GM23338 (cell line): Measurements from ENCODE around the gene COLEC12. TPM values are rescaled to one million over a fixed set of nuclear protein-coding genes. Genes with fewer than 3 reads are reported as not detected.

Source experiments
- ATAC-seq: fragments of 200-7000 bp; cut with Tn5 transposase; 3 replicates; pipeline ENCODE4 v1.9.1; 2020
- DNase-seq: peaks from one replicate; pipeline ENCODE4 v3.0.0-alpha.2; 2015; ENCODE audit warnings: low spot score
- H2AFZ ChIP-seq: fragments of 200-600 bp; sonication (generic); 2 replicates; pipeline ENCODE4 v1.8.0; 2016; ENCODE audit warnings: antibody characterized with exemption, mild to moderate bottlenecking, moderate library complexity
- H3F3A ChIP-seq: fragments of 200-600 bp; sonication (generic); replicated peaks from 2 replicates; pipeline ENCODE4 v1.8.0; 2017; ENCODE audit warnings: antibody characterized with exemption, mixed run types, low read depth
- H3K27ac ChIP-seq: fragments of 200-600 bp; sonication (generic); 2 replicates; pipeline ENCODE4 v1.6.1; 2016; ENCODE audit warnings: low read depth
- H3K27me3 ChIP-seq: fragments of 200-600 bp; sonication (generic); 2 replicates; pipeline ENCODE4 v1.8.0; 2016; ENCODE audit warnings: mild to moderate bottlenecking, mixed run types, moderate library complexity; ENCODE audit not compliant: insufficient read depth
- H3K36me3 ChIP-seq: fragments of 200-600 bp; sonication (generic); 2 replicates; pipeline ENCODE4 v1.8.0; 2016; ENCODE audit warnings: mild to moderate bottlenecking; ENCODE audit not compliant: insufficient read depth
- H3K4me1 ChIP-seq: fragments of 200-600 bp; sonication (generic); 2 replicates; pipeline ENCODE4 v1.8.0; 2016; ENCODE audit warnings: mild to moderate bottlenecking, moderate library complexity; ENCODE audit not compliant: insufficient read depth
- H3K4me2 ChIP-seq: fragments of 200-600 bp; sonication (generic); 2 replicates; pipeline ENCODE4 v1.7.1; 2017; ENCODE audit warnings: mixed run types
- H3K4me3 ChIP-seq: fragments of 200-600 bp; sonication (generic); 2 replicates; pipeline ENCODE4 v1.6.1; 2016; ENCODE audit warnings: mixed run types
- H3K79me2 ChIP-seq: fragments of 200-600 bp; sonication (generic); replicated peaks from 2 replicates; pipeline ENCODE4 v1.8.0; 2017; ENCODE audit warnings: mild to moderate bottlenecking; ENCODE audit not compliant: insufficient read depth
- H3K9me2 ChIP-seq: fragments of 200-600 bp; sonication (generic); 2 replicates; pipeline ENCODE4 v1.8.0; 2017; ENCODE audit not compliant: insufficient read depth
- H4K20me1 ChIP-seq: fragments of 200-600 bp; sonication (generic); replicated peaks from 2 replicates; pipeline ENCODE4 v1.8.0; 2017; ENCODE audit warnings: mild to moderate bottlenecking; ENCODE audit not compliant: insufficient read depth
- H3K27ac Mint-ChIP-seq: 2 replicates; pipeline ENCODE4 v1.8.0; 2020; ENCODE audit warnings: inconsistent platforms, mild to moderate bottlenecking, moderate library complexity, mixed read lengths
- H3K27me3 Mint-ChIP-seq: 3 replicates; pipeline ENCODE4 v1.8.0; 2022; ENCODE audit warnings: low read depth, mild to moderate bottlenecking, moderate library complexity, mixed read lengths, inconsistent platforms; ENCODE audit not compliant: insufficient read depth, poor library complexity
- H3K36me3 Mint-ChIP-seq: 3 replicates; pipeline ENCODE4 v1.8.0; 2021; ENCODE audit warnings: low read depth, mild to moderate bottlenecking, inconsistent platforms, moderate library complexity, mixed read lengths
- H3K4me1 Mint-ChIP-seq: 3 replicates; pipeline ENCODE4 v1.8.0; 2020; ENCODE audit warnings: mild to moderate bottlenecking, inconsistent platforms, mixed read lengths
- H3K4me3 Mint-ChIP-seq: 3 replicates; pipeline ENCODE4 v1.8.0; 2021; ENCODE audit warnings: moderate library complexity, mild to moderate bottlenecking, inconsistent platforms, mixed read lengths
- H3K9me3 Mint-ChIP-seq: 3 replicates; pipeline ENCODE4 v1.8.0; 2020; ENCODE audit warnings: moderate library complexity, mild to moderate bottlenecking, inconsistent platforms, mixed read lengths
- CREB1 ChIP-seq: fragments of 250-450 bp; sonication (Bioruptor Pico); IDR thresholded peaks from 2 replicates; pipeline ENCODE4 v1.5.0; 2020; ENCODE audit warnings: low read depth, mild to moderate bottlenecking, moderate library complexity
- CTCF ChIP-seq, 2 experiments: fragments of 200-600 bp in 1 of 2; sonication (generic) in 1 of 2; conservative IDR thresholded peaks; 2 replicates each; pipeline versions ENCODE4 v1.5.1 to v1.6.1; 2016 to 2017; ENCODE audit warnings: antibody characterized with exemption in 2 of 2, low read depth in 2 of 2, mild to moderate bottlenecking in 2 of 2, moderate library complexity in 1 of 2
- EZH2 ChIP-seq: fragments of 200-600 bp; sonication (generic); IDR thresholded peaks from one replicate; pipeline ENCODE4 v1.8.0; 2017; ENCODE audit warnings: antibody characterized with exemption, mild to moderate bottlenecking, low read depth; ENCODE audit not compliant: unreplicated experiment
- EZH2phosphoT487 ChIP-seq: fragments of 200-600 bp; sonication (generic); IDR thresholded peaks from one replicate; pipeline ENCODE4 v1.8.1; 2018; ENCODE audit warnings: antibody characterized with exemption; ENCODE audit not compliant: unreplicated experiment
- JUNB ChIP-seq: IDR thresholded peaks from one replicate; pipeline ENCODE4 v1.6.1; 2016; ENCODE audit warnings: antibody characterized with exemption; ENCODE audit not compliant: unreplicated experiment
- NANOG ChIP-seq: IDR thresholded peaks from 2 replicates; pipeline ENCODE4 v1.6.1; 2016; ENCODE audit warnings: antibody characterized with exemption, borderline replicate concordance
- STAT1 ChIP-seq: IDR thresholded peaks from one replicate; pipeline ENCODE4 v1.6.1; 2016; ENCODE audit warnings: antibody characterized with exemption; ENCODE audit not compliant: unreplicated experiment
- ZNF114 ChIP-seq: fragments of 250-450 bp; sonication (Bioruptor Pico); IDR thresholded peaks from 2 replicates; pipeline ENCODE4 v1.5.0; 2020; ENCODE audit warnings: mild to moderate bottlenecking, moderate library complexity
- ZNF462 ChIP-seq: fragments of 250-450 bp; sonication (Bioruptor Pico); IDR thresholded peaks from 2 replicates; pipeline ENCODE4 v1.5.0; 2020; ENCODE audit warnings: mild to moderate bottlenecking, moderate library complexity
- polyA plus RNA-seq: library from polyadenylated mRNA; unstranded; fragments of >200 nt; fragmentation: Nextera tagmentation; extraction: Ambion mirVana; gene quantifications from 2 replicates; pipeline ENCODE4 v1.2.1, GENCODE V29; 2016
- total RNA-seq: library from RNA; depleted of rRNA; stranded (reverse); fragments of >200 nt; shearing (Covaris generic); gene quantifications from 2 replicates; pipeline ENCODE4 v1.2.3, GENCODE V29; 2014
- TF ChIP-seq, protein P1 (sequence below): IDR thresholded peaks from 2 replicates; pipeline ENCODE4 v1.6.1; 2016; ENCODE audit warnings: antibody characterized with exemption
- TF ChIP-seq, protein P2 (sequence below): IDR thresholded peaks from one replicate; pipeline ENCODE4 v1.6.1; 2018; ENCODE audit warnings: antibody characterized with exemption; ENCODE audit not compliant: unreplicated experiment

Gene COLEC12
- total and polyA plus RNA-seq, 2 experiments from 2014 or later, result 1.1 to 3.2 TPM

DNA sequence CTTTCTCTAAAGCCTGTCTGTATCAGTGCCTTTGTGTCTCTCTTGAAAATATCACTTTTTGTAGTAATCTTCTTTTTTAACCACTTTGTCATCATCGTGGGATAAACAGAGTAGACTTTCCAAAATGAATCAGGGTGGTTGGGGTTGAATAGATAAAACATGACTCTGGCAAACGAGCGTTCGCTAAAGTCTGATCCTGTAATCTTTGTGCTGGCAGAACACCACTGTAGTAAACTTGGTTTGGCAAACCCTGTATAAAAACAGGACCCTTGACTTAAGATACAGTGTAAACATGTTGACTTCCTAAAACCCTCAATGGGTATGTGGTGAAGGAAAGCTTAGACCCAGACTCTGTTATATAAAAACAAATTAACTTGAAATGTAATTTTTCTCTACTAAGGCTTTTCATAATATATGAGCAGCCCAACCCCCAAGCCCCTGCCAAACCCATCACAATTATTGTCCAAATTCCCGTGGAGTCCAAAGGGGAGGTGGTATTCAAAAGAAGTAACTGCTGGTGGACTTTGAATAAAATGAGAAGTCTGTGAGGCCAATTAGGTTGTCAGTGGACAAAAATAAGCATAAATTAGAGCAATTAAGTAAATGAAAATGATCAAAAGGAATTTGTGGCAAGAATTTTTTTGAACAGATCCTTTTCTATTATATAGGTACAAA lies 52.2 kb downstream of the COLEC12 start (continued):
- no peak for TF ChIP-seq ZNF462 (CRISPR knock-in tag)
- TF ChIP-seq, protein P1, sequence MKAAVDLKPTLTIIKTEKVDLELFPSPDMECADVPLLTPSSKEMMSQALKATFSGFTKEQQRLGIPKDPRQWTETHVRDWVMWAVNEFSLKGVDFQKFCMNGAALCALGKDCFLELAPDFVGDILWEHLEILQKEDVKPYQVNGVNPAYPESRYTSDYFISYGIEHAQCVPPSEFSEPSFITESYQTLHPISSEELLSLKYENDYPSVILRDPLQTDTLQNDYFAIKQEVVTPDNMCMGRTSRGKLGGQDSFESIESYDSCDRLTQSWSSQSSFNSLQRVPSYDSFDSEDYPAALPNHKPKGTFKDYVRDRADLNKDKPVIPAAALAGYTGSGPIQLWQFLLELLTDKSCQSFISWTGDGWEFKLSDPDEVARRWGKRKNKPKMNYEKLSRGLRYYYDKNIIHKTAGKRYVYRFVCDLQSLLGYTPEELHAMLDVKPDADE, result no peak
- no peak for TF ChIP-seq EZH2
- no peak for TF ChIP-seq JUNB
- TF ChIP-seq ZNF114 (CRISPR knock-in tag), result no peak
- no peak for TF ChIP-seq NANOG

DNA sequence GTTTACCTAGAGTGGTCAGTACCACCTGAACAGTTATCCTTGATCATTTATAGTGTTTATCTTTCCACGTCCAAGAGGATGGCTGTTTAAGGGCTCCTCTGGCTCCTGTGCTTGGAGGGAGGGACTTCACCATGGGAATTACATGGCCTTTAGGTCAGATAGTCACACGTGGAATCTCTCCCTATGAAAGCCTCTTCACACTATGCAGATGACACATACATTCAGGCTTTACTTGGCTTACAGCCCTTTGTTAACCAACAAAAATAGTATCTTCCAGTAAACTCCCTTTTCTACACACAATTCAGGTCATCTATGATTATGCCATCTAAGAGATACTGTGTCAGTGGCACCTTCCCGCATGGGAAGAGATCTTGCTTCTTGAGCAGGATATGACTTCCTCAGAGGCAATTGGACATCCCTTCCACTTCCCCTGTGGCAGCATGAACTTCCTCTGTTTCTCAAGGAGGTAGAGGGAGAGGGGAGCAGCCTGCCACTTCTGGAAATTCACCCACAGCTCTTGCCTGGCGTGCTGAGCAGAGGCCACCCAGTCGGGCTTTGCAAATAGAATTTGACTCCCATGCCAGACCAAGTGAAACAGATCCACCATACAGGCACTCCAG lies 53.5 kb downstream of the COLEC12 start:
- no peaks in the 10 kb centered on the region for H3F3A ChIP-seq
- peaks cover 15% of the 10 kb centered on the region for H3K9me3 Mint-ChIP-seq
- H3K4me1 Mint-ChIP-seq, result no peaks in the 10 kb centered on the region
- H2AFZ ChIP-seq, result no peak overlapping the region
- H3K4me1 ChIP-seq, result no peaks in the 10 kb centered on the region
- no peaks in the 10 kb centered on the region for H3K36me3 ChIP-seq
- H3K4me3 Mint-ChIP-seq, result no peak overlapping the region
- H3K27ac ChIP-seq, result no peak overlapping the region
- H3K27ac Mint-ChIP-seq, result no peak overlapping the region
- no peaks in the 10 kb centered on the region for H3K79me2 ChIP-seq
- H3K9me2 ChIP-seq, result no peaks in the 10 kb centered on the region
- H3K27me3 Mint-ChIP-seq, result no peaks in the 10 kb centered on the region
- H3K4me3 ChIP-seq, result no peak overlapping the region
- H3K4me2 ChIP-seq, result no peak overlapping the region
- no peaks in the 10 kb centered on the region for H3K27me3 ChIP-seq
- no peak for DNase-seq
- no peaks in the 10 kb centered on the region for H4K20me1 ChIP-seq
- no peak for ATAC-seq
- H3K36me3 Mint-ChIP-seq, result peaks cover 4% of the 10 kb centered on the region; the same call in 1 of the 3 replicates
- TF ChIP-seq, protein P2, sequence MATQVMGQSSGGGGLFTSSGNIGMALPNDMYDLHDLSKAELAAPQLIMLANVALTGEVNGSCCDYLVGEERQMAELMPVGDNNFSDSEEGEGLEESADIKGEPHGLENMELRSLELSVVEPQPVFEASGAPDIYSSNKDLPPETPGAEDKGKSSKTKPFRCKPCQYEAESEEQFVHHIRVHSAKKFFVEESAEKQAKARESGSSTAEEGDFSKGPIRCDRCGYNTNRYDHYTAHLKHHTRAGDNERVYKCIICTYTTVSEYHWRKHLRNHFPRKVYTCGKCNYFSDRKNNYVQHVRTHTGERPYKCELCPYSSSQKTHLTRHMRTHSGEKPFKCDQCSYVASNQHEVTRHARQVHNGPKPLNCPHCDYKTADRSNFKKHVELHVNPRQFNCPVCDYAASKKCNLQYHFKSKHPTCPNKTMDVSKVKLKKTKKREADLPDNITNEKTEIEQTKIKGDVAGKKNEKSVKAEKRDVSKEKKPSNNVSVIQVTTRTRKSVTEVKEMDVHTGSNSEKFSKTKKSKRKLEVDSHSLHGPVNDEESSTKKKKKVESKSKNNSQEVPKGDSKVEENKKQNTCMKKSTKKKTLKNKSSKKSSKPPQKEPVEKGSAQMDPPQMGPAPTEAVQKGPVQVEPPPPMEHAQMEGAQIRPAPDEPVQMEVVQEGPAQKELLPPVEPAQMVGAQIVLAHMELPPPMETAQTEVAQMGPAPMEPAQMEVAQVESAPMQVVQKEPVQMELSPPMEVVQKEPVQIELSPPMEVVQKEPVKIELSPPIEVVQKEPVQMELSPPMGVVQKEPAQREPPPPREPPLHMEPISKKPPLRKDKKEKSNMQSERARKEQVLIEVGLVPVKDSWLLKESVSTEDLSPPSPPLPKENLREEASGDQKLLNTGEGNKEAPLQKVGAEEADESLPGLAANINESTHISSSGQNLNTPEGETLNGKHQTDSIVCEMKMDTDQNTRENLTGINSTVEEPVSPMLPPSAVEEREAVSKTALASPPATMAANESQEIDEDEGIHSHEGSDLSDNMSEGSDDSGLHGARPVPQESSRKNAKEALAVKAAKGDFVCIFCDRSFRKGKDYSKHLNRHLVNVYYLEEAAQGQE, result no peak
- TF ChIP-seq NANOG (no peak), CREB1 (CRISPR knock-in tag) (no peak), EZH2phosphoT487 (no peak), STAT1 (no peak), ZNF114 (CRISPR knock-in tag) (no peak), CTCF (conservative IDR thresholded peaks at IDR 0.05; ENCODE audit: low read depth in 2 of 2) (no peak)
